ENCODE results near the gene SLC38A1.
"Not testable (repeated sequence)": the region's sequence is repeated elsewhere in the genome, so short reads cannot be mapped to it uniquely, and the experiment has no call there.

The SLC38A1 gene

DNA sequence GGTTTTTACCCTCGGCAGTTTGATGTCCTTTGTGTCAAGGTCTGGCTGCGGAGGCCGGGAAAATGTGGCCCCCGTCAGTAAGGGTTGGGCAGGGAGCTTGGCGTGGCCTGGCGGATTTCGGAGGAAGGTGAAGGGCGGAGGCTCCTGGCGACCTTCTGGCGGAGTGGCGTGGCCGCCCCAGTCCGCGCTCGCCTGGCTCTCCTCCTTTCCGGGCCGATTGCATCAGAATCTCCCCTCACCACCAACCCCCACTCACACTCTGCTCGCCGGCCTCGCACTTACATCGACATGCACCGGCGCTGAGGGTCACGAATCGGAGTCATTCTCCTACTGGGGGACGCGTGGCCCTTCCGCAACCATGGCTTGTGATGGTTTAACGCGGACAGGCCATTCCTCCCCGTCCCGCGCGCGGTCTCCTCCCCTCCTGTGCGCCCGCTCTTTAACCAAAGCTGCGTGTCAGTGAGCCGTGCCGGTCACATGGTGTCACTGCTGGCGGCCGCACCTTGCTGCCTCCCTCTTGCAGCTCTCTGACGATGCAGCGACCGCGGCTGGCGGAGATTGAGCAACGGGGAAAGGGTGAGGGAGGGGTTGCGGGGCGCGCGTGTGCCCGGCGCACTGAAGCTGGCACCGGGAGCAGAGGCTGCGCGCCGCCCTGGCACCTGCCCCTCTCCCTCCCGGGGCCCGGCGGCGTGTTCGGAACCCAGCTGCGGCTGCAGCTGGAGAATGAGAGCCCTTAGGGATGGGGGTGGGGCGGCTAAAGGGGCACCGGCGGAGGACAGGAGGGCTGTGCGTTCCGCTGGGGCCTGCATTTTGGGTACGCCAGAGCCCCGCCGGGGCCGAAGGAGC is at the start of gene SLC38A1:
SLC38A1 (minus strand) TSS at position 461 of the 846 bp plus-strand sequence. CDS start 29,243 bp downstream, outside the sequence.
- no peaks in the 10 kb centered on the region for H3K27me3 ChIP-seq (ENCODE audit: low read depth)
- in situ Hi-C loops (cut with MboI; ENCODE audit: low sequenced_read_pairs) = loop anchor here (25.0 kb wide), 1 partner anchor 282 kb away; the partner anchor contains the start of gene SCAF11
- peak within 1 kb of the TSS; percentile 73 for H3K4me3 ChIP-seq
- peak; percentile 67 to 85 for DNase-seq (ENCODE audit: low spot score in 2 of 2)
- no peaks in the 10 kb centered on the region for H3K9me3 ChIP-seq
- H3K4me1 ChIP-seq = peaks cover 34% of the 10 kb centered on the region
- H3K36me3 ChIP-seq (replicated peaks) = no peaks in the 10 kb centered on the region

DNA sequence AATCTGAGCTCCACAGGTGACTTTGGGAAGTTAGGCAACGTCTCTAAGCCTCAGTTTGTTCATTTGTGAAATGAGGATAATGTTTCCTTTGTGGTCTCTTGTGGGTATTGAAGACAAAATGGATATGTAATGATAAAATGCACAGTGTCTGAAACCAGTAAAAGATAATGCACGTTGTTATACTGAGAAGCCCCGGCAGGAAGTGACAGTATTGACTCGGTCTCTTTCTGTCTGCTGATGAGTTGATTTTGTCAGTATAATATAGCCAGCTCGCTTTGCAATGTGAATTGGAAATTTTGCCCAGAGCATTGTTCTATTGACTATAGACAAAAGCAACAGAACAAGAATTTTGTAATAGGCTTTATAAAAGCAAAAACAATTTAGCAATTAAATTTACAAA is 49.2 kb upstream of the SLC38A1 start:
- peaks cover 5% of the 10 kb centered on the region for H3K27me3 ChIP-seq (ENCODE audit: low read depth)
- DNase-seq (ENCODE audit: low spot score in 2 of 2) = no peak
- no peaks in the 10 kb centered on the region for H3K36me3 ChIP-seq (replicated peaks)
- in situ Hi-C loops (cut with MboI; ENCODE audit: low sequenced_read_pairs) = no loop called here
- 0 out of 2 replicates have a peak, but pooled peaks cover 3% of the 10 kb centered on the region for H3K9me3 ChIP-seq
- H3K4me3 ChIP-seq = no peak overlapping the region
- H3K4me1 ChIP-seq = peaks cover 4% of the 10 kb centered on the region; the same call in 1 of the 2 replicates

DNA sequence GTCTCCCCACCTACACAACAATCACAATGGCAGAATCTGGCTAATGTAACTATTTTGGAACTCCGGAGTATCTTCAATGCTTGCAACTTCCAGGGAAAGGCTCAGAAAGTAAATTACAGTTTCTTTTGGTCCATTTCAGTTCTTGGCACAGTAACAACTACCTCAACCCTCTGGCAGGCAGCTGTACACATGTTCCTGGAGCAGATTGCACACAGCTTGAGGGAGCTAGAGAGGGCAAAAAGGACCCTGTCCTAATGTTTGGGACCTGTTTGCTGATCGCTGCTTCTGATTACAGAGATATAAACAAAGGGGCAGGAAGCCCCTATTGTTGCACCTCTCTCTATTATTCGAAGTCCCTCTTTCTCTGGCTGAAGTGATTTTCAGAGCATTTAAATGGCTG is 35.2 kb upstream of the SLC38A1 start:
- H3K9me3 ChIP-seq = no peaks in the 10 kb centered on the region
- no peaks in the 10 kb centered on the region for H3K4me1 ChIP-seq
- no peaks in the 10 kb centered on the region for H3K36me3 ChIP-seq (replicated peaks)
- in situ Hi-C loops (cut with MboI; ENCODE audit: low sequenced_read_pairs) = no loop called here
- DNase-seq (ENCODE audit: low spot score in 2 of 2) = no peak
- no peak overlapping the region for H3K4me3 ChIP-seq
- H3K27me3 ChIP-seq (ENCODE audit: low read depth) = peaks cover 9% of the 10 kb centered on the region

DNA sequence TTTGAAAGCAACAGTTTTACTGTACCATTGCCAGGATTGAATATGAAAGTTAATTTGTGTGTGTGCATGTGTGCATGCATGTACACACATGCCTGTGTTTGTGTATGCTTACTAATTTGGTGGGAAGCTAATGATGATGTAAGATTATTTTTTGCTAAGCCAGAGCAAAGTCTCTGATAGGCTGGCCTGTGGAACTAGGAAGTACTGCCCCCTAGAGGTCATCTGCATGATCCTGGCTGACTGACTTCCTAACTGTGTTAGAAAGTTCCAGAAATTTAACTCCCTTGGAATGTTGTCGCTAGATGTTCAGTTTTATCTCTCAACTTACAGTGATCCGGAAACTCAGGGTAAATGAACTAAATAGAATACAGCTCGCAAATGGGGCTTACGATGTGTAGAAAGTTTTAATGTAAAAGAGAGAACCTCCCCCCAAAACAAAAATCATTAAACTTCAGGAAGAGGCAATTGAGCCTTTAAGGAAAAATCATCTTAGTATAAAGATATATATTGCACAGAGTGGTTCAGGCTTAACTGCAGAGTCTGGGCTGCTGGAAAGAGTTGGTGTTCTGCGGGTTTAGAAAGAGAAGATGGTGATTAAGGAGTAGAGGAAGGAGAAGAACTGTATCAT is 34.3 kb upstream of the SLC38A1 start:
- DNase-seq (ENCODE audit: low spot score in 2 of 2) = peak; percentile 23 to 58
- no peaks in the 10 kb centered on the region for H3K36me3 ChIP-seq (replicated peaks)
- no peak overlapping the region for H3K4me3 ChIP-seq
- in situ Hi-C loops (cut with MboI; ENCODE audit: low sequenced_read_pairs) = no loop called here
- no peaks in the 10 kb centered on the region for H3K4me1 ChIP-seq
- H3K9me3 ChIP-seq = no peaks in the 10 kb centered on the region
- H3K27me3 ChIP-seq (ENCODE audit: low read depth) = peaks cover 16% of the 10 kb centered on the region

DNA sequence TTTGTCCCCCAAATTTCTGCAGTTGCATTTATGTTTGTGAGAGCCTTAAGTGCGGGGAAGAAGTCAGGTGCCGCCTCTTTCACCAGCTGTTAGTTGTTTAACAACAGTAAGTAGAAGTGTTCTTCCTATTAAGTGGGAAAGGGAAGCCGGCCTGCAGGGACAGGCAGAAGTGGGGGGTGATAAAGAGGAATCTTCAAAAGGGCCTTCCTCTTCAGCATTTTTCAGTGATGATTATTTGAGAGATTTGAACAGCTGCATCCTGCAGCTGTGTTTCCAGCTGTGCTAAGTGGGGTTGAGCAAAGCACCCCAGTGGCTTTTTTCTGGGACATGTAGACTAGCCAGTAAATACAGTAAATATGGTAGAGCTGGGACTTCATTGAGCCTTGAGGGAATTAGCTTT is 32.1 kb upstream of the SLC38A1 start:
- peaks cover 17% of the 10 kb centered on the region for H3K27me3 ChIP-seq (ENCODE audit: low read depth)
- no peak overlapping the region for H3K4me3 ChIP-seq
- in situ Hi-C loops (cut with MboI; ENCODE audit: low sequenced_read_pairs) = no loop called here
- H3K36me3 ChIP-seq (replicated peaks) = no peaks in the 10 kb centered on the region
- no peak for DNase-seq (ENCODE audit: low spot score in 2 of 2)
- no peaks in the 10 kb centered on the region for H3K4me1 ChIP-seq
- H3K9me3 ChIP-seq = no peaks in the 10 kb centered on the region

DNA sequence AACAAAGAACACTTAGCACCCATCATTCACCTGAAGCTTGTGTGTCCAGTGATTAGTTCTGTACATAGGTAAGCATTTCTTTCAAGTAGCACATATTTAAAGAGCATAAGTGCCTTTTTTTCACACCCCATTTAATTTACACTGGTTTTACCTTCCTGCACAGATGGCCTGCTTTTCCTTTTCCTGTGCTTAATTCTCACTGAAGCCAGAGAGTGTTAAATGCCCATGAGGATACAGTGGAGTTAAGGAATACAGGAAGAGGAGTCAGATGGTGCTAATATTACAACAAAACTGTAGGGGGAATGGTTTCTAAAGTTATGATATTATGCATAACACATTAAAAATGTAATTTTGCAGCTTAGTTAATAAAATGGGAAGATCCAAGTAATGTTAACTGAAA is 31.0 kb upstream of the SLC38A1 start:
- no peaks in the 10 kb centered on the region for H3K36me3 ChIP-seq (replicated peaks)
- no peak overlapping the region for H3K4me3 ChIP-seq
- in situ Hi-C loops (cut with MboI; ENCODE audit: low sequenced_read_pairs) = no loop called here
- H3K27me3 ChIP-seq (ENCODE audit: low read depth) = peaks cover 17% of the 10 kb centered on the region
- no peak for DNase-seq (ENCODE audit: low spot score in 2 of 2)
- H3K9me3 ChIP-seq = no peaks in the 10 kb centered on the region
- H3K4me1 ChIP-seq = no peaks in the 10 kb centered on the region

DNA sequence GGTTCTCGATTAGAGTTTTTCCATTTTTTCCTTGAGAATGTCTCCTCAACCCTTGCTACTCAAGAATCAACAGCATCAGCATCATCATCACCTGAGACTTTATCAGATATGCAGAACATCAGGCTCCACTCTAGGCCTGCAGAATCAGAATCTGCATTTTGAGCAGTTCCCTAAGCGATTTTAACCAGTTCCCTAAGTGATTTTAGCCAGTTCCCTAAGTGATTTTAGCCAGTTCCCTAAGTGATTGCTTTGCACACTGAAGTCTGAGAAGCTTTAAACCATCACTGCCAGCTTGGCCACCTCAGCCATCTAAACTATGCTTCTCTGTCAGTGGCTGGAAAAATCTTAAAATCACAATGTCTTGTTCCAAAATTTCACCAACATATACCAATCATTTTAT is 29.4 kb upstream of the SLC38A1 start:
- Histone ChIP-seq H3K9me3 (no peaks in the 10 kb centered on the region), H3K4me1 (no peaks in the 10 kb centered on the region), H3K36me3 (replicated peaks) (no peaks in the 10 kb centered on the region), H3K4me3 (no peak overlapping the region), H3K27me3 (ENCODE audit: low read depth) (peaks cover 17% of the 10 kb centered on the region)
- no peak for DNase-seq (ENCODE audit: low spot score in 2 of 2)
- in situ Hi-C loops (cut with MboI; ENCODE audit: low sequenced_read_pairs) = no loop called here

DNA sequence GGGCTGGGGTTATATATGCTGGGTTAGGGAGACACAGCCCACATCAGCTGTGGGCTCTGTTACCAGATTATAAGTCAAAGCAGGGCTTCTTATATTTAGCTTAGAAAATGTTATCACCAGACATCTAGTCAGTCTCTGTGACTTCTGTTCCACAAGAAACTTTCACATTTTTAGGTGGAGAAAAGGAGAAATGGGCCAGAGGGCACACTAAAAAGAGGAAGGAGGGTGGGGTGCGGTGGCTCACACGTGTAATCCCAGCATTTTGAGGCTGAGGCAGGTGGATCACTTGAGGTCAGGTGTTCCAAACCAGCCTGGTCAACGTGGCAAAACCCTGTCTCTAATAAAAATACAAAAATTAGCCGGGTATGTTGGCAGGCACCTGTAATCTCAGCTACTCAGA is 28.0 kb upstream of the SLC38A1 start:
- Histone ChIP-seq H3K36me3 (replicated peaks) (no peaks in the 10 kb centered on the region), H3K4me1 (no peaks in the 10 kb centered on the region), H3K27me3 (ENCODE audit: low read depth) (peaks cover 17% of the 10 kb centered on the region), H3K4me3 (no peak overlapping the region), H3K9me3 (no peaks in the 10 kb centered on the region)
- DNase-seq (ENCODE audit: low spot score in 2 of 2) = no peak
- in situ Hi-C loops (cut with MboI; ENCODE audit: low sequenced_read_pairs) = no loop called here

DNA sequence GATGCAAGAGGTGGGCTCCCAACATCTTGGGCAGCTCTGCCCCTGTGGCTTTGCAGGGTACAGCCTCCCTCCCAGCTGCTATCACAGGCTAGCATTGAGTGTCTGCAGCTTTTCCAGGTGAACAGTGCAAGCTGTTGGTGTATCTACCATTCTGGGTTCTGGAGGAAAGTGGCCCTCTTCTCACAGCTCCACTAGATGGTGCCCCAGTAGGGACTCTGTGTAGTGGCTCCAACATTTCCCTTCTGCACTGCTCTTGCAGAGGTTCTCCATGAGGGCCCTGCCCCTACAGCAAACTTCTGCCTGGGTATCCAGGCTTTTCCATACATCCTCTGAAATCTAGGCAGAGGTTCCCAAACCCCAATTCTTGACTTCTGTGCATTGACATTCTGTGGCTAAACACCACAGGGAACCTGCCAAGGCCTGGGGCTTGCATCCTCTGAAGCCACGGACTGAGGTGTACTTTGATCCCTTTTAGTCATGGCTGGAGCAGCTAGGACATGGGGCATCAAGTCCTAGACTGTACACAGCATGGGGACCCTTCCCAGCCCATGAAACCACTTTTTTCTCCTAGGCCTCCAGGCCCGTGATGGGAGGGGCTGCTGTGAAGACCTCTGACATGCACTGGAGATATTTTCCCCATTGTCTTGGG is 24.0 kb upstream of the SLC38A1 start:
- H3K36me3 ChIP-seq (replicated peaks) = no peaks in the 10 kb centered on the region
- no peaks in the 10 kb centered on the region for H3K4me1 ChIP-seq
- no peak overlapping the region for H3K4me3 ChIP-seq
- no peaks in the 10 kb centered on the region for H3K27me3 ChIP-seq (ENCODE audit: low read depth)
- no peaks in the 10 kb centered on the region for H3K9me3 ChIP-seq
- in situ Hi-C loops (cut with MboI; ENCODE audit: low sequenced_read_pairs) = no loop called here
- DNase-seq (ENCODE audit: low spot score in 2 of 2) = no peak

DNA sequence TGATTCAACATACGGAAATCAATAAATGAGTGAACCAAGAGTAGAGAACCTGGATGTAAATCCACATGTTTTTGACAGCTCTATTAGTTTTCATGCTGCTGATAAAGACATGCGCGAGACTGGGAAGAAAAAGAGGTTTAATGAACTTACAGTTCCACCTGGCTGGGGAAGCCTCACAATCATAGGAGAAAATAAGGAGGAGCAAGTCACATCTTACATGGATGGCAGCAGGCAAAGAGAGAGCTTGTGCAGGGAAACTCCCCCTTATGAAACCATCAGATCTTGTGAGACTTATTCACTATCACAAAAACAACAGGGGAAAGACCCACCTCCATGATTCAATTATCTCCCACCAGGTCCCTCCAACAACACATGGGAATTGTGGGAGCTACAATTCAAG is 23.1 kb upstream of the SLC38A1 start:
- H3K36me3 ChIP-seq (replicated peaks); H3K9me3 ChIP-seq; H3K27me3 ChIP-seq (ENCODE audit: low read depth); in situ Hi-C loops (cut with MboI; ENCODE audit: low sequenced_read_pairs); H3K4me3 ChIP-seq; H3K4me1 ChIP-seq; DNase-seq (ENCODE audit: low spot score in 2 of 2): not testable (repeated sequence)

DNA sequence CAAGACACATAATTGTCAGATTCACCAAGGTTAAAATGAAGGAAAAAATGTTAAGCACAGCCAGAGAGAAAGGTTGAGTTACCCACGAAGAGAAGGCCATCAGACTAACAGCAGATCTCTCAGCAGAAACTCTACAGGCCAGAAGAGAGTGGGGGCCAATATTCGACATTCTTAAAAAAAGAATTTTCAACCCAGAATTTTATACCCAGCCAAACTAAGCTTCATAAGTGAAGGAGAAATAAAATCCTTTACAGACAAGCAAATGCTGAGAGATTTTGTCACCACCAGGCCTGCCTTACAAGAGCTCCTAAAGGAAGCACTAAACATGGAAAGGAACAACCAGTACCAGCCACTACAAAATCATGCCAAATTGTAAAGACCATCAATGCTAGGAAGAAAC is 16.3 kb upstream of the SLC38A1 start:
- H3K4me3 ChIP-seq; H3K27me3 ChIP-seq (ENCODE audit: low read depth); DNase-seq (ENCODE audit: low spot score in 2 of 2); H3K36me3 ChIP-seq (replicated peaks); H3K4me1 ChIP-seq; H3K9me3 ChIP-seq; in situ Hi-C loops (cut with MboI; ENCODE audit: low sequenced_read_pairs): not testable (repeated sequence)

DNA sequence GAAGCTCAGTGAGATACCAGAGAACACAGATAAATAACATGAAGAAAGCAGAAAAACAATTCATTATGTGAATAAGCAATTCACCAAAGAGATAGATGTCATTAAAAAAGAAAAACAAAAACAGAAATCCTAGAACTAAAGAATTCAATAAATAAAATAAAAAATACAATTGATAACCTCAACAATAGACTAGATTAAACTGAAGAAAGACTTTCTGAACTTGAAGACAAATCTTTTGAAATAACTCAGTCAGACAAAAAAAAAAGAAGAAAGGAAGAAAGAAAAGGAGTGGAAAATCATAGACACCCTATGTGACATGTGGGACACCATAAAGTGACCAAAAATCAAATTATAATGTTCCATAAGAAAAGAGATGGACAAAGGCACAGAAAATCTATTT is 14.0 kb upstream of the SLC38A1 start:
- Histone ChIP-seq H3K36me3 (replicated peaks) (no peaks in the 10 kb centered on the region), H3K4me3 (no peak overlapping the region), H3K4me1 (no peaks in the 10 kb centered on the region), H3K27me3 (ENCODE audit: low read depth) (no peaks in the 10 kb centered on the region), H3K9me3 (no peaks in the 10 kb centered on the region; the same call in 1 of the 2 replicates)
- no peak for DNase-seq (ENCODE audit: low spot score in 2 of 2)
- in situ Hi-C loops (cut with MboI; ENCODE audit: low sequenced_read_pairs) = no loop called here

DNA sequence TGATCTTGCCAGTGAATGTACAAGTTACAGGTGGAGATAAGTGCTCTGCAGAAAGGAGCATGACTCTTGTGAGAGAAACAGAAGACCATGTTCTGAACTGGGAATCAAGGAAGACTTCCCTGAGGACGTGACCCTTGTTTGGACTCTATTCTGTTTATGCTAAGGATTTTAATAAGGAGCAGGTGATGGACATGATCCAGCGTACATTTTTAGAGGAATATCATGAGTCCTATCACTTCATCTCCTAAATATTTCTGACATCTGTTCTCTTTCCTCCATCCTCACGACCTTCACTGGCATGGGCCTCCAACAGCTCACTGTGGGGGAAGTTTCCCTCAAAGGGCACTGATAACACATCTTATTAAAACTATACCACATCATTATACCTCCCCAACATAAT is 7.9 kb upstream of the SLC38A1 start:
- no peaks in the 10 kb centered on the region for H3K36me3 ChIP-seq (replicated peaks)
- in situ Hi-C loops (cut with MboI; ENCODE audit: low sequenced_read_pairs) = no loop called here
- H3K27me3 ChIP-seq (ENCODE audit: low read depth) = no peaks in the 10 kb centered on the region

DNA sequence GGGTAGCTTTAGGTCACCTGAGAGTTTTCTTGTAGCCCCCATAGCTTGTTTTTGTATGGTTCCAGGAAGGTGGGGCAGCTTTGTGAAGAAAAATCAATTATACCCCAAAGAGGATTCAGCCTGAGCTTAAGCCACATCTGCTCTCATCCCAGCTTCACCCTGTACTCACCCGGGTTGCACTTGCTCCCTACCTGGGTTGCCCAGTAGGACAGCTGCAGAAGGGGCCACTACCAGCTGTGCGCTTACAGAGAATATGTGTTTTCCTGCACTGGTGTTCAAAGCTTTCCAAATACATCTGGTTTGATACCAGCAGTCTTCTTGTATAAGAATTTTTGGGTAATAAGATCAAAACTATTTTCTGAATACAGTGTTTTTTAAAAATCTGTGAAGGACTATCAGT is 3.0 kb upstream of the SLC38A1 start:
- Histone ChIP-seq H3K9me3 (no peaks in the 10 kb centered on the region), H3K36me3 (replicated peaks) (no peaks in the 10 kb centered on the region), H3K4me1 (peaks cover 11% of the 10 kb centered on the region), H3K4me3 (no peak overlapping the region), H3K27me3 (ENCODE audit: low read depth) (no peaks in the 10 kb centered on the region)
- in situ Hi-C loops (cut with MboI; ENCODE audit: low sequenced_read_pairs) = loop anchor here (25.0 kb wide), 1 partner anchor 285 kb away; the partner anchor contains the start of gene SCAF11
- no peak for DNase-seq (ENCODE audit: low spot score in 2 of 2)

More for the DNA sequence above, 7.9 kb upstream of the SLC38A1 start:
- Histone ChIP-seq H3K4me1 (no peaks in the 10 kb centered on the region), H3K4me3 (no peak overlapping the region), H3K9me3 (no peaks in the 10 kb centered on the region)
- DNase-seq (ENCODE audit: low spot score in 2 of 2) = no peak

All from HAP-1 (cell line).